Vagina (tissue), 2 donors: ENCODE measurements around the gene ASNS.
"Not testable (repeated sequence)": the region's sequence is repeated elsewhere in the genome, so short reads cannot be mapped to it uniquely, and the experiment has no call there.

Experiments
- CTCF ChIP-seq, 3 experiments: fragments of 450-650 bp in 2 of 3; fragments of 200-600 bp in 1 of 3; sonication (generic) in 1 of 3; IDR thresholded peaks; one replicate each; pipeline ENCODE4 v1.5.1; 2017 to 2019; ENCODE audit warnings: antibody characterized with exemption in 3 of 3, mild to moderate bottlenecking in 2 of 3, moderate library complexity in 2 of 3
- POLR2A ChIP-seq, 2 donors: fragments of 450-650 bp; IDR thresholded peaks; one replicate each; pipeline ENCODE4 v1.6.1; 2017; ENCODE audit warnings: antibody characterized with exemption in 2 of 2, mild to moderate bottlenecking in 2 of 2, moderate library complexity in 2 of 2

GRCh38 chr7:97915267-97915666 lies 43.1 kb upstream of the ASNS start:
- TF ChIP-seq CTCF, POLR2A (IDR thresholded peaks at IDR 0.05): not testable (repeated sequence)
